Vagina (tissue), 2 donors: ENCODE measurements around the gene ZNF385C.

Source experiments
- POLR2A ChIP-seq, 2 donors: fragments of 450-650 bp; IDR thresholded peaks; one replicate each; pipeline ENCODE4 v1.6.1; 2017; ENCODE audit warnings: antibody characterized with exemption in 2 of 2, mild to moderate bottlenecking in 2 of 2, moderate library complexity in 2 of 2
- TF ChIP-seq, protein P1 (sequence below), 3 experiments: fragments of 450-650 bp in 2 of 3; fragments of 200-600 bp in 1 of 3; sonication (generic) in 1 of 3; IDR thresholded peaks; one replicate each; pipeline ENCODE4 v1.5.1; 2017 to 2019; ENCODE audit warnings: antibody characterized with exemption in 3 of 3, mild to moderate bottlenecking in 2 of 3, moderate library complexity in 2 of 3

DNA sequence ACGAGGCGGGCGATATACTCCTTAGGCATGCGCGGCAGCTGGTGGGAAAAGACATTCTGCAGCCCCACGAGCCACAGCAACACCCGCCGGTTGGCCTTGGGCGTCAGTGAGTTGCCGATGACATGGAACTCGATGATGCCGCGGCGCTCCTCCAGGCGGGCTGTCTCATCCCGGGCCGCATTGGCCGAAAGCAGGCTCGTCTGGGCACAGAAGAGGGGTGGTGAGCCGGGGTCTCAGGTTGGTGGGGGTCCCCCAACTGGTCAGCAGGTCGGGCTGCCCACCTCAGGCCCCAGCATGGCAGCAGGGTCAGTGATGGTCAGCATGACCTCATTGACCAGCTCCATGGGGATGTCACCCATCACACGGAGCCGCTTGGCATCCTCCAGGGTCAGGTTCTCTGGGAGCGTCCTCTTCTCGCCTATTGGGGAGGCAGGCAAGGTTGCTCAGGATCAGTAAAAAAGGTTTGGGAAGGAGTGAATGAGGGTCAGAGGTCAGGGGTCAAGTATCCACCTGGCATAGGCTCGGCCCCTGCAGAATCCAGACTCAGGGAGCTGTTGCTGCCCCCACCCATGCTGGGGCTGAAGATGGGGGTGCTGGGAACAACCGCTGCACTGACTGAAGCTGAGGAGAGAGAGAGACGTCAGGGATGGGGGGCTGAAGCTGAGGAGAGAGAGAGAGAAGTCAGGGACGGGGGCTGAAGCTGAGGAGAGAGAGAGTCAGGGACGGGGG lies 19.3 kb upstream of the ZNF385C start:
- TF ChIP-seq, protein P1, sequence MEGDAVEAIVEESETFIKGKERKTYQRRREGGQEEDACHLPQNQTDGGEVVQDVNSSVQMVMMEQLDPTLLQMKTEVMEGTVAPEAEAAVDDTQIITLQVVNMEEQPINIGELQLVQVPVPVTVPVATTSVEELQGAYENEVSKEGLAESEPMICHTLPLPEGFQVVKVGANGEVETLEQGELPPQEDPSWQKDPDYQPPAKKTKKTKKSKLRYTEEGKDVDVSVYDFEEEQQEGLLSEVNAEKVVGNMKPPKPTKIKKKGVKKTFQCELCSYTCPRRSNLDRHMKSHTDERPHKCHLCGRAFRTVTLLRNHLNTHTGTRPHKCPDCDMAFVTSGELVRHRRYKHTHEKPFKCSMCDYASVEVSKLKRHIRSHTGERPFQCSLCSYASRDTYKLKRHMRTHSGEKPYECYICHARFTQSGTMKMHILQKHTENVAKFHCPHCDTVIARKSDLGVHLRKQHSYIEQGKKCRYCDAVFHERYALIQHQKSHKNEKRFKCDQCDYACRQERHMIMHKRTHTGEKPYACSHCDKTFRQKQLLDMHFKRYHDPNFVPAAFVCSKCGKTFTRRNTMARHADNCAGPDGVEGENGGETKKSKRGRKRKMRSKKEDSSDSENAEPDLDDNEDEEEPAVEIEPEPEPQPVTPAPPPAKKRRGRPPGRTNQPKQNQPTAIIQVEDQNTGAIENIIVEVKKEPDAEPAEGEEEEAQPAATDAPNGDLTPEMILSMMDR (IDR thresholded peaks at IDR 0.05): no peak
- no peak for TF ChIP-seq POLR2A (IDR thresholded peaks at IDR 0.05)
